HL-60/S4 treated with phorbol 12-myristate 13-acetate at 8.2 ng/mL for 4 days and 3 days (cell line): Measurements from ENCODE around the gene NPDC1.

Source experiments
- in situ Hi-C: fragments of 300-500 bp; cut with MboI; formaldehyde crosslinking; loops from 2 replicates; pipeline ENCODE4 v1.15.0; 2022; ENCODE audit warnings: low sequenced_read_pairs

The NPDC1 gene

GRCh38 chr9:137027369-137028262 lies 18.4 kb downstream of the NPDC1 start, which contains the start of gene ABCA2:
Gene ABCA2 (minus strand): TSS chr9:137028237. CDS start chr9:137028140, 97 bp downstream.
- in situ Hi-C loops: no loop called here

DNA sequence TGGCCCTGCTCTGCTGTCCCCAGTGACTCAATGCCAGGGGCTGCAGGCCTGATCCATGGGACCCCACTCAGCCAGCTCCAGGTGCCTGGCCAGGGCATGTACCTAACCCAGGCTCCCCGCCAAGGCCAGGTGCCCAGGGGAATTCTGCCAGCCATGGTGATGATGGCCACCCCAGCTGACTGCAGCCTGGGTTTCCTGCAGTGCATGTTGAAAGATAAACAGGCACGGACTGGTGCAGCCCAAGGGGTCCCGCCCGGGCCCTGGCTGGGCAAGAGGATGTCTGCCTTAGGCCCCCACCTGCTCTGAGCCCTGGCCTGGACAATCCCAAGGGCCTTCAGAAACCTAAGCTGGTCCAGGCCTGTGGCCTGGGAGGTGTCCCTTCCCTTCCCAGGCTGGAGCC lies 19.1 kb downstream of the NPDC1 start:
- in situ Hi-C loops: no loop called here

DNA sequence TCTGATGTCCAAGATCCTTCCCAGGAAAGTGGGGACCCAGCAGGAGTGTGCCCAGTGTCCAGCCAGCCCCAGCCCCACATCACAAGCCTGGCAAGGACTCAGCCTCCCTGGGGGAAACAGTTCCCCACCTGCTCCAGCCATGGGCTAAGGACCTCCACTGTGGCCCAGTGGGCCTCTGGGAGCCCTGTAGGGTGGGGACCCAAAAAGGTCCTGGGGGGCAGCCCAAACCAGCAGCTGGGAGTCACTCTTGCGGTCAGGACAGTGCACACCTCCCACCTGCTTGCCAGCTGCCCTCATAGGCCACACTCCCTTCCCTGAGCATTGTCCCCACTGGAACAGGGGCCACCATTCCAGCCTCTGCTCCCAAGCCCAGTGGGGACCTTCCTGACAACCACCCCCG lies 19.6 kb downstream of the NPDC1 start:
- in situ Hi-C loops: no loop called here

DNA sequence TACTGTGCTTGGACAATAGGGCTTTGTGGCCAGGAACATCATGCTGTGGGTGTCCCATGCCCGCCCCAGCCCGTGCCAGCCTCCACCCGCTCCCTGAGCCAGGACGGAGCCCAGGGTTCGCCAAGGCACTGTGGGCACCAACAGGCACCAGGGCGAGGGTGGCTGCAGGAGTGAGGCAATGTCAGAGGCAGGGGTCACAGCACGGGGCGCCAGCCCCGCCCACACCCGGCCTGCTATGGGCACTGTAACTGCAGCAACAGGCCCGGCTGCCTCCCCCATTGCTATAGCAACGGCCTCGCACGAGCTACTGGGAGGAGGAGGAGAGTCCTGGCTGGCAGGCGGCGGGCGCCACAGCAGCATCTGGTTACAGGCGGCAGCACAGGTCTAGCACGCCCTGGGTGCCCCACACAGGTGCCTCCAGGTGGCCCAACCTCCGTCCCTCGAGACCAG lies 20.4 kb downstream of the NPDC1 start:
- in situ Hi-C loops: no loop called here

DNA sequence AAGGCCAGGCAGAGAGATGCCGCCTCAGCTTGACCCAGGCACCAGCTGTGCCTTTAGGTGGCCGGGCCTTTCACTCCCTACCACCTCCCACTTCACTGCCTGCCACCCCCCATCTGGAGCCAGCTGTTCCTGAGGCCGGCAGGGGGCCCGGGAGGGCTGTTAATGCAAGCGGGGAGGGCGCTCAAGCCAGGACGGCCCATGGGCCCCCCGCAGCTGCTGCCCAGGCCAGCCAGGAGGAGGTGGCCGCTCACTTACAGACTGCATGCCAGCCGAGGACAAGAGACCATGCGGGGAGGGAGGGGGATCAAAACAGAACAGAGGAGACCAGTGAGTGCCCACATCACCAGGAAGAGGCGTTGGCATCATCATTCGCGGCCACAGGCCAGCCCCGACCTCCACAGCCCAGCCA lies 22.4 kb downstream of the NPDC1 start:
- in situ Hi-C loops: no loop called here

DNA sequence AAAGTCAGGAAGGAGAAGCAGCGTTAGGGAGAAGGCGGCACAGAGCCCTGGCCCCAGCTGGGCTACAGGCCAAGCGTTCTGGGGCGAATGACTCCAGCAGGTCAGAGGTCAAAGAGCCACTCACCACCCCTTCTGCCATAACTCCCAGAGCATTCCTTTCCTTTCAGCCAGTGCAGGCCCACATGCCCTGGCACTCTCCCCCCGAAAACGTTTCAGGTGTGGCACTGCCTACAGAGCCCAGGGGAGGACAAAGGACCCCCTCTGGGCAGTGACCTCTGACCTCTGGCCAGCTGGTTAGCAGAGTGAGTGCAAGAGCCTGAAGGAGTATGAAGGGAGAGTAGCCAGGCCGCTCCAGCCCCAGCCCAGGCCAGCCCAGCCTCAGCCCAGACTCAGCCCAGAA lies 22.8 kb downstream of the NPDC1 start:
- in situ Hi-C loops: no loop called here

- in situ Hi-C loops: no loop called here
Observed at GRCh38 chr9:137022662-137023008, 23.3 kb downstream of the NPDC1 start.

- in situ Hi-C loops: no loop called here
Observed at GRCh38 chr9:137021979-137022661, 23.9 kb downstream of the NPDC1 start.

DNA sequence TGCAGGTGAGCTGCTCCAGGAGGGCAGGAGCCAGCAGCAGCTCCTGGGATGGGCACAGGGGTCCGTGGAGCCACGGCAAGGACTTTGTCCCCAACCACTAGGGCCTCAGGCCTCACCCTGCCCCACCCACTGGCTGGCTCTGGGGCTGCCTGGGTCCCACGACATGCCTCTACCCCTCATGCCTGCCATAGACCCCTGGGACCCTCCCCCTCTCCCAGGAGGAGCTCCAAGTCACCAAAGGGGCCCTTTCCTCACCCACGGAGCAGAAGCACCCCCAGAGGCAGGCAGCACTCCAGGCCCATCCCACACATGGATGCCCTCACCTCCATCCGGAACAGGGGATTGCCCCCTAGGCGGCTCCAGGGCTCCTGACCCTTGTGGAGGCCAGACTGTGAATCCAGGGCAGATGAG lies 24.4 kb downstream of the NPDC1 start:
- in situ Hi-C loops: no loop called here

DNA sequence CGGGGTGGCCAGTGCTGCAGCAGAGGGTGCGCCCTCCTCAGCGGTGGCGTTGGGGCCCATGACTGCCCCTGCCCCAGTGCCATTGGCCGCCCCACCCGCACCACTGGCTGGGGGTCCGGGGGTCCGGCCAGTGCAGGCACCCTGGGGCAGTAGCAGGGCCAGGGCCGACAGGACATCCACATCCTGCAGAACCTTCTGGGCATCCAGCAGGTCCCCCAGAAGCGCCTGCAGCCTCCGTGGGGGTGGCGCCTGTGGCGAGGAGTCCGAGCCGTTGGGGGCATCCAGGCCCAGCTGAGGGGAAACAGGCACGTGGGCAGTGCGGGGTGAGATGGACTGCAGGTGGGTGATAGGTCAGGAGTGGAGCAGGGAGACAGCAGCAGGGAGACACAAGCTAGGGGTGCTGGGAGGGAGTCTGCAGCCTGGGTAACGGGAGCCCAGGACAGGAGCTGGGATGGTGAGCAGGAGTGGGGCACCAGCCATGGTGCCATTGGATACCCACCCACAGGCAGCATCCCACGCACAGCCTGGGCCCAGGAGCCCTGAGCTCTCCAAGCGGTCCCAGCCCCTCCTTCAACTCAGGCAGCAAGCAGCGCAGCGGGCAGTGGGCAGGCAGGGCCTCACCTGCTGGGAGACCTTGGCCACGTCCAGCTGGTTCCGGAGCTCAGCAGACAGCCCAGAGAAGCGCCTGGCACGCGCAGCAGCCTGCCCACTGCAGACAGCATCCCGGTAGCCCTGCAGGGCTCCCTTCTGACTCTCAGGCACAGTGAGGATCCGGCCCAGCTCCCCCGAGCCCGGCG lies 25.0 kb downstream of the NPDC1 start:
- in situ Hi-C loops: no loop called here

DNA sequence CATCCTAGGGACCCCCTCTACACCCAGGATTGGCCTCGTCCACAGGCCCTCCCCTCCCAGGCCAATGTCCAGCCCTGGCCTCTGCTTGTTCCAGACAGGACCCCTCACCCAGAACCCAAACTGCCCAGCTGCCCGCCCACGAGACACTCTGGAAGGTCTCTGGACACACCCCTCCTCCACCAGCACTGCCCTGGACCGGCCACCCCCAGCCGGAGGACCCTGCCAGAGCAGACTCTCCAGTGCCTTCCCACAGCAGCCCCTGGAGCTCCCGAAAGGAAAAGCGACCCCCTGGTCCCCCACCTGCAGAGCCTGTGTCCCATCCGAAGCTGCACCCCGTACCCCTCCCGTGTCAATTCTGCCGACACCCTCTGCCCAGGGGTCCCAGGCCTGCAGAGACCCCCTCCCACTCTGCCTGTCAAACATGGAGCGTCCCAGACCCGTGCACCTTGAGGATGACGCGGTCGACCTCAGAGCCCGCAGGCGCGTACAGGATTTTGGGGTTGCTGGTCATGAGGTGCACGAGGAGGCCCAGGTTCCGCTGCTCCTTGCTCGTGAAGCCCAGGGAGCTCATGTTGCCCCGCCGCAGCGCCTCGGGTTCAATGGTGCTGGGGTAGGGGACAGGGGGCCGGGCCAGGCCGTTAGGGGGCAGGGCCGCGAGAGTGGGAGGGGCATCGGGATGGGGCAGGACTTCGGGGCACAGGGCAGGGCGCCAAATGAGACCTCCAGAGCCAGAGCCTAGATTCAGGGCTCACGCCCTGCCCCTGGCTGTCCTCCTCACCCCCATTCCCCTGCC lies 25.9 kb downstream of the NPDC1 start:
- in situ Hi-C loops: no loop called here

- in situ Hi-C loops: no loop called here
Observed at GRCh38 chr9:137018761-137019559, 27.0 kb downstream of the NPDC1 start.

- in situ Hi-C loops: no loop called here
Observed at GRCh38 chr9:137017791-137018497, 28.0 kb downstream of the NPDC1 start.

- in situ Hi-C loops: no loop called here
Observed at GRCh38 chr9:137017071-137017470, 28.9 kb downstream of the NPDC1 start.

DNA sequence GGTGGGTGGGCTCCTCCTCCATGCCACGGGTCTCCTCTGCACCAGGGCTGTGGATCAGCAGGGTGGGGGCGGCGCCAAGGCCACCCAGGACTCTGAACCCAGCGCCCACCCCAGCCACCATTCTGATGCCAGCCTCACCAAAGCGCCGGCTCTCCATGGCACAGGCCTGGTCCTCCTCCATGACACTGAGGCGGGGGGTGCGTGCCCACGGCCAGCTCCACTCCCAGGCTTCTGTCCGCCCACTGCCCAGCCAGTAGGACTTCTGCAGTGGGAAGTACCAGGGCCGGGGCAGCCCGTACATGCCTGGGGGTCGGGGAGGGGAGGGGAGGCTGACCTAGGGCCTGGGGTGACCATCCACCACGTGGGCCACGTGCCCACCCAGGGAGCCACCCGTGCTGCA lies 29.5 kb downstream of the NPDC1 start:
- in situ Hi-C loops: no loop called here

- in situ Hi-C loops: no loop called here
Observed at GRCh38 chr9:137015976-137016375, 30.0 kb downstream of the NPDC1 start.

- in situ Hi-C loops: no loop called here
Observed at GRCh38 chr9:137015540-137015930, 30.4 kb downstream of the NPDC1 start.

DNA sequence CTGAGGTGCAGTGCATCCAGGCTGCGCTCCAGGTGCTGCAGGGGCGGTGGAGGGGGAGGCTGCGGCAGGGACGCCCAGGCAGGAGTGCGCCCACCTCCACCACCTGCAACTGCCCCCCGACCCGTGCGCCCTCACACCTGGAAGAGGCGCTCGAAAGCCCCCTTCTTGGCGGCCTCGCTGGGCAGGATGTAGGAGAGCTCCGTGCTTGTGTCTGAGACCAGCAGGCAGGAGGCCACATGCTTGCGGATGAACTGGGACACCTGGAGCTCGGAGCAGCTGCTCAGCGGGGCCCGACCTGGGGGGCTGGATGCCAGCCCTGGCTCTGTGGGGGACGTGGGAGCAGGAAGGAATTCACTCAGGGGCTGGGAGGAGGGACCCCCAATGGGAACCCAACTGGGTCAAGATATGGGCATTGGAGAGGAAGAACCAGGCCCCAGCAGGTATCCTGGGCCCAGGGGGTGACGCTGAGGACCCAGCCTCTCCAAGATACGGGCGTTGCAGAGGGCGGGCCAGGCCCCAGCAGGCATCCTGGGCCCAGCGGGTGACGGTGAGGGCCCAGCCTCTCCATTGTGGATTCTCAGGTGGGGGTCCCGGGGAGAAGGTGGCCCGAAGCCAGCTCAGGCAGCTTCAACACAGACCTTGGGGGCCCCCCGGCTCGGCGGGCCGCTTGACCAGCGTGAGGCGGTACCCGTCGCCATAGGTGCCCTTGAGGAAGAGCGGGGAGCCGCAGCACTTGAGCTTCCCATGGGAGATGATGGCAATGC lies 31.0 kb downstream of the NPDC1 start:
- in situ Hi-C loops: no loop called here
